ENCODE measurements around the gene SGCD.
"Not testable (repeated sequence)": the region's sequence is repeated elsewhere in the genome, so short reads cannot be mapped to it uniquely, and the experiment has no call there.

Gene SGCD

DNA sequence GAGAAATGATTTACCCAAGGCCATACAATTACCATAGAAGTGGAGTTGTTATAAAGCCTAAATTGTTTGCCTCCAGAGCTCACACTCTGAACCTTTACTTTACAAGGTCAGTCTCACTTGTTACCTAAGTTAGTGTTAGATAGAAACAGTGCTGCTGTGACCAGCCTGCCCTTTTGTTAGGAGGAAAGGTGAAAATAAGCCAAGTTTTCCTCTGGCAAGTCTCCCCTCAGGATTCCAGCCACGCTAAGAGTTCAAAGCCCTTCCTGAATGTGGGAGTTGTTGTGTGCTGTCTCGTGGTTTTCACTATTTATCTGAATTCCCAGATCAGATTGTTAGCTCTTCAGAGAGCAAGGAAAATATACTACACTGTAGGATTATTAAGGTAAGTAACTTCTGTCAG lies 260.0 kb downstream of the SGCD start:
- no peak for DNase-seq

- no peak for DNase-seq
These were observed 261.3 kb downstream of the SGCD start for GRCh38 chr5:156588306-156588705.

DNA sequence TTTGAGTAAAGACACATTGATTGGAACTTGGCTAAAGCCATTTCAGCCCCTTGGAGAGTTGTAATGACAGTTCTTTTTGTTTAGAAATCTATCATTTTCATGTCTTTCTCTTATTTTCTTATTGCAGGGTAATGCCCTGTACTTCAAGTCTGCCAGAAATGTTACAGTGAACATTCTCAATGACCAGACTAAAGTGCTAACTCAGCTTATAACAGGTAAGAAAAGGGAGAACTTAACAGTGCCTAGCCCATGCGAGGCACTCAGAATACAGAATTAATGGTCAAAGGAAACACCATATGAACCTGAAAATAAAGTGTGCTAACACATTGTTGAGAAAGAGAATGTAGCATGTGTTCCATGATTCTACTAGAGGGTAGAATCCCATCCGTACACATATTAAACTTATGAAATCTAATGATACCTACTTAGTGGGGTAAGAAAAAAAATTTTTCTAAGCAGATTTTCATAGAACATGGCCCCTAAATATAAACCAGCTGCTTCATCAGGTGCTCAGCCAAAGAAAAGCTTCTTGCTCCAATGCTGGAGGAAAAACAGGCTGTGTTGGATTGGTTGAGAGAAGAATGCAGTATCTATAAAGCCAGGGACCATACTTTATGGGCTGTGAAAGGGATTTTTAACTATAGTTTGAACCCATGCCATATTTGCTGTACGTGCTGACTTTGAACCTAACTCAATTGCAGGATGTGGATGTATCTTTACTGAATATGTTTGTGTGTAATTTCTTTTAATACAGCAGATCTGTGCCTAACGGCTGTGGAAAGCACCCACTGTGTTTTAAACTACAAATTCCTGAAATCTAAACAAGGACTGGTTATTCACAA lies 262.4 kb downstream of the SGCD start:
- DNase-seq = no peak

GRCh38 chr5:156589946-156590216 lies 262.9 kb downstream of the SGCD start:
- no peak for DNase-seq

- DNase-seq = no peak
These were observed 264.0 kb downstream of the SGCD start for GRCh38 chr5:156590978-156591377.

GRCh38 chr5:156591631-156592030 lies 264.7 kb downstream of the SGCD start:
- DNase-seq = no peak

DNA sequence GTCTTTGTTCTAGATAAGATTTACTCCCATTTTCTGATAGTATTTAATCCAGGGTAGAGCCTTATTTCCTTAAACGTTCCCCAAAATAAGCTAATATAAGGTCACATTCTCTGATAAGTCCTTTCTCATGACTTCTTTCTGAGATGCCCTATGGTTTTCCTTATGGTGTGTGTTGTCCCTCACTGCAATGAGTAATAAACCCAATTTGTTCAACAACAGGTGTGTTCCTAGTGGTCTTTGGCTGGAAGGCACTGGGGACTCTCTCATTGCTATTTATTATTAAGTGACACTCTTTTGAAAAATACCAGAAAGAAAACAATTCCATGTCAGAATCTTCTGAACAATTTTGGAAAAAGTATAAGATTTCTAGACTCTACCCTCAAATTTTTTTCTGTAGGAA lies 266.6 kb downstream of the SGCD start:
- DNase-seq = no peak

GRCh38 chr5:156594406-156594805 lies 267.4 kb downstream of the SGCD start:
- DNase-seq = no peak

DNA sequence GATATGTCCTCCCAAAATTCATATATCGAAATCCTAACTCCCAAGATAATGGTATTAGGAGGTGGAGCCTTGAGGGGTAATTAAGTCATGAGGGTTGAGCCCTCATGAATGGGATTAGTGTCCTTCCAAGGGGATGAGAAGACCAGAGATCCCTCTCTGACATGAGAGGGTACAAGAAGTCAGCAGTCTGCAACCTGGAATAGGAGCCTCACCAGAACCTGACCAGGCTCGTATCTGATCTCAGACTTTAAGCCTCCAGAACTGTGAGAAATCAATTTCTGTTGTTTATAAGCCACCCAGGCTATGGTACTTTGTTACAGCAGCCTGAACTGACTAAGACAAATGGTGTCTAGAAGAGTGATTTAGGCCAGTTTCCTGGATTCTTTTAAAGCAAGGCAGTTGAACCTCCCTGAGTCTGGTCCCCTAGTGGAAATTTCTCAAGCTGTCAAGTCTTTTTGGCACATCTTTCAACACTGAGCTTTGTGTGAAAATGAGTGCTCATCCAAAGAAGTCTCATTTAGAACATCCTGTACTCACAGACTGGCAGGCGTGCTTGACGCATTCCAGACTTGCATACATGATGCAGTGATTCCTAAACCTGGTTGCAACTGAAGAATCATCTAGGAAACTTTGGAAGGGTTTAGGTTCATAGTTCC lies 268.3 kb downstream of the SGCD start:
- DNase-seq = no peak

- no peak for DNase-seq
These were observed 270.3 kb downstream of the SGCD start for GRCh38 chr5:156597276-156597675.

DNA sequence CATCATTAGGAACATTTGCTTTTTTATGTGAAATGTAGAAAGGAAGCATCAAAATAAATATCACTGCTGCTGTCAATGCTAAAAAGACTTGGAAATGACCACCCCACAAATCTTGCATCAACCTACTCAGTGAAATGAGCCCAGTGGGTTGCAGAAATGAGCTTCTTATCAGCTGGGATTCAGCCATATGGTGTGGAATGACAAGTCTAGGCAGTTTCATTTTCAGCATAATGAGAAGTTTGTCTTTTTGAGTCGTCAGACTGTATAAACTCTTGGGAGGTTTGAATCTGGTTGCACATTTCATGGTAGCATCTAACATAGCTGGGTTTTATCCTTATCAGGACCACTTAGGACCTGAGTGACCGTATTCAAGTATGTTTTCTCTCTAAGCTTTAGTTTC lies 272.0 kb downstream of the SGCD start:
- DNase-seq = no peak

DNA sequence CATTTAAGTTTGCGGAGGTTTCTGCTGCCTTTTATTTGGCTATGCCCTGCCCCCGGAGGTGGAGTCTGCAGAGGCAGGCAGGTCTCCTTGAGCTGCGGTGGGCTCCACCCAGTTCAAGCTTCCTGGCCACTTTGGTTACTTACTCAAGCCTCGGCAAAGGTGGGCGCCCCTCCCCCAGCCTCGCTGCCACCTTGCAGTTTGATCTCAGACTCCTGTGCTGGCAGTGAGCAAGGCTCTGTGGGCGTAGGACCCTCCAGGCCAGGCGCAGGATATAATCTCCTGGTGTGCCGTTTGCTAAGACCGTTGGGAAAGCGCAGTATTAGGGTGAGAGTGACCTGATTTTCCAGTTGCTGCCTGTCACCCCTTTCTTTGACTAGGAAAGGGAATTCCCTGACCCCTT lies 283.6 kb downstream of the SGCD start:
- not testable (repeated sequence) for DNase-seq

GRCh38 chr5:156615901-156616300 lies 288.9 kb downstream of the SGCD start:
- no peak for DNase-seq

GRCh38 chr5:156617426-156617825 lies 290.5 kb downstream of the SGCD start:
- no peak for DNase-seq

DNA sequence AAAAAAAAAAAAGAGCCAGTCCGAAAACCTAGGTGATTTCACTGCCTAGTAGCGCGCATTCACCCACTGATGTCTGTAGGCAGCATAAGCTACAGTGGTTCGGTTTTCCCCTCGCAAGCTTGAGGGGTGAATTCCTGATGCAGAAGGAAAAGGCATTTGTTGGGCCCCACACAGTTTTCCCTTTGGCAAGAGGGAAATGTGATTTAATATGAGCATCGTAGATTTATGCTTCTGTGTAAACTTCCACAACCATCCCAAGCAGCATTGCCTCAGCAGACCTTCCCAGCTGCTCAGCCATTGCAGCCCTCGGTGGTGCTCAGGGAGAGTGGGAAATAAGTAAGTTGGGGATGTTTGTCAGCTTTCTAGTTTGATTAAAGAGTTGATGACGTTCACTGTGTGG lies 291.6 kb downstream of the SGCD start:
- no peak for DNase-seq

GRCh38 chr5:156621719-156622118 lies 294.8 kb downstream of the SGCD start:
- no peak for DNase-seq

- DNase-seq = no peak
These were observed 296.5 kb downstream of the SGCD start for GRCh38 chr5:156623381-156624040.

DNA sequence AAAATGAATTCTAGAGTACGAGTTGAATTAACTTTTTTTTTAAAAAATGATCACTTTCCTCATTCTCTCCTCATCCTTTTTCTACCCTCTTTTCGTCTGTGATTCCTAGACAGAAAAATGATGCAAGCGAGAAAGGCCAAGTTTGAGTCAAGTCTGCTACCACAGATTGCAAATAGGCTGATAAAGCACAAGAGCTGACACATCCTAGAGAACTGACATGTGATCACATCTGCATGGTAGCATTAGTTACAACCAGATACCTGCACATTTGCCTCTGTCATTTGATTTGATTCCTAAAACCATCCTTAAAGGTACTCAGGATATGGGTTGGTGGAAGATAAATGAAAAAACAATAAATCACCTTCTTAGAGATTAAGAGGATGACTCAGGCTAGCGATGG lies 297.7 kb downstream of the SGCD start:
- no peak for DNase-seq

GRCh38 chr5:156628421-156628820 lies 301.5 kb downstream of the SGCD start:
- DNase-seq = no peak

DNA sequence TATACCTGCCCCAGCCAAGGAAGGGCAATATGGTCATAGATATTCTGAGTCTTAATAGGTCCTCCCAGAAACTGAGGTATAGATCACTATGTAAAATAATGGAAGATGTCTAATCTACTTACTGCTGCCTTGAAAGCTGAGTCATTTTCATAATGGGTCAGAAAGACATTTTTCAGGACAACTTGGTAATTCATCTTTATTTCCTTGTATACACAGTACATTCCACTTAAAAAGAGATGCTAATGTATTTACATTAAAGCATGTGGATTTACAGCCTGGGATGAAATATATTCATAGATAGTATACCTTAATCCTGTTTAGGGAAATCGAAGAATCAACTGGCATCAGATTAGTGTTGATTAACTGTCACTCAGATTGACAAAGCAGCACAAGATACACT lies 304.0 kb downstream of the SGCD start:
- no peak for DNase-seq

DNA sequence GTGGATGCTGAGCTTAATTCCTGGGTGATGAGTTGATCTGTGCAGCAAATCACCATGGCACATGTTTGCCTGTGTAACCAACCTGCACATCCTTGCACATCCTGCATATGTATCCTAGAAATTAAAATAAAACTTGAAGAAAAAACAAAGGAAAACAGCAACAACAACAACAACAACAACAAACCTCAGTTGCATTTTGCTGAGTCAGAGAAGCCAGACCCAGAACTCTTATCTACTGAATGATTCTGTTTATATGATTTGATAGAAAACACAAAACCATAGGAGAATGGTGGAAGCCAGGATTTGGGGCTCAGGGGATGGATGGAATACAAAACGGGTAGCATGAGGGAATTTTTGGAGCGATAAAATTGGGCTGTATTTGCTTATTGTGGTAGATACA lies 307.3 kb downstream of the SGCD start:
- no peak for DNase-seq

GRCh38 chr5:156640691-156641241 lies 313.8 kb downstream of the SGCD start:
- DNase-seq = no peak

DNA sequence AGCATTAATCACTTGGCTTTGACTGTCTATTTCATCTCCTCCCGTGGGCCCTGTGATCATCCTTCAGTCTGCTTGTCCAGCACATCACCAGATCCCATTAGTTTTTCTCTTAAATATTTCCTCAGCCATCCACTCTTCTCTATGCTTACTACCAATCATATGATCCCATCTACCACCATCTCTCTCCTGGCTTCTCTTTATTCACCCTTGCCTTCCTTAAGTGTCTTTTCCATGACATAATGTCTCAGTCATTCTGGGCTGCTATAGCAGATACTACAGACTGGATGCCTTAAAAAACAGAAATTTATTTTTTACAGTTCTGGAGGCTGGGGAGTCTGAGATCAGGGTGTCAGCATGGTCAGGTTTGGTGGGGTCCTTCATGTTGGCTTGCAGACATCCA lies 314.7 kb downstream of the SGCD start:
- no peak for DNase-seq

DNA sequence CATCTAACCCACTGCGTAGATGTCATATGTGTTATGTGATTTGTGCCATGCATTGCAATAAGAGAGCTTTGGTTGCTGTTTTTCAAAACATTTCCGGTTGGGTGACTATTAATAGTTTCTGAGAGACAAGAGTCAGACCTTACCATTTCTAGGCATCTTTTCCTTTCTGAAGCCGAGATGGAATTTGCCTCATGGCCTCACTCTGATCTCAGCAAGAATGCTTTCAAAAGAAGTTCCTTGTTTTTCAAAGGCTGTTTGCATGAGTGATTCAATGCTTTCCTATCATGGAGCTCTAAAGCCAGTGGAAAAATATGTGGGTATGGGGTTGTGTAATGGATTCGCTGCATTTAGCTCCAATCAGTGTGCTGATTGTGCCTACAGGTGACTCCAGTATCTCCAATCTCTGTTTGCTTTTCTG lies 320.1 kb downstream of the SGCD start:
- DNase-seq = no peak

Data from activated CD8-positive, alpha-beta memory T cell treated with anti-CD3 and anti-CD28 coated beads, Interleukin-2, amount 50 U/mL, for 4 hours (primary cell).